Ovary (tissue), 3 donors: ENCODE data around the gene MCCC1.

Experiments used
- CTCF ChIP-seq, 3 donors: fragments of 450-650 bp in 2 of 3; fragments of 200-600 bp in 1 of 3; IDR thresholded peaks; one replicate each; pipeline versions ENCODE4 v1.5.1 to v1.8.0; 2016 to 2022; ENCODE audit warnings: antibody characterized with exemption in 3 of 3, mild to moderate bottlenecking in 1 of 3
- EP300 ChIP-seq: sonication (generic); formaldehyde crosslinking; IDR thresholded peaks from one replicate; pipeline ENCODE4 v1.6.1; 2017; ENCODE audit warnings: antibody characterized with exemption
- donor health status: DM: no; HTN: no; CAD: no.

- TF ChIP-seq CTCF (IDR thresholded peaks at IDR 0.05) (no peak), EP300 (no peak)
Measured at GRCh38 chr3:183008800-183009199, 90.5 kb downstream of the MCCC1 start.
